Fibroblast of skin of abdomen (primary cell): ENCODE data around the gene SPRING1.

ENCODE experiments used
- DNase-seq: peaks from one replicate; pipeline ENCODE4 v3.0.0-alpha.2; 2013

Gene SPRING1

GRCh38 chr12:116739381-116739887, 1.6 kb upstream of the SPRING1 start:
- no peak for DNase-seq

GRCh38 chr12:116736962-116737773, 701 bp downstream of the SPRING1 start:
- DNase-seq = no peak

- no peak for DNase-seq
Measured at GRCh38 chr12:116735951-116736599, 1.8 kb downstream of the SPRING1 start.

DNA sequence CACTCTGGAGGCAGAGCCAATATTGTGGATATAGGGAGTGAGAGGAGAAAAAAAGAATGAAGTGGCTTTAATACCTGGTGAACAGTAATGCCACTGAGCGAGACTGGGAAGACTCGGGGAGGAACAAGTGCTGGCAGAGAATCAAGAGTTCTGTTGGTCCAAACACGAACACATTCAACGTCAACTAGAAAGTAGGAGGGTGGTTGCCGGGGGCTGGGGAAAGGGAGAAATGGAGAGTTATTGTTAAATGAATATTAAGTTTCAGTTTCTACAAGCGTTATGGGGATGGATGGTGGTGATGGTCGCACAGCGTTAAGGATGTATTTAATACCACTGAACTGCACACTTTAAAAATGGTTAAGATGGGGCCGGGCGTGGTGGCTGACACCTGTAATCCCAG, 2.8 kb downstream of the SPRING1 start:
- no peak for DNase-seq

GRCh38 chr12:116734156-116734768, 3.6 kb downstream of the SPRING1 start:
- DNase-seq = no peak

DNA sequence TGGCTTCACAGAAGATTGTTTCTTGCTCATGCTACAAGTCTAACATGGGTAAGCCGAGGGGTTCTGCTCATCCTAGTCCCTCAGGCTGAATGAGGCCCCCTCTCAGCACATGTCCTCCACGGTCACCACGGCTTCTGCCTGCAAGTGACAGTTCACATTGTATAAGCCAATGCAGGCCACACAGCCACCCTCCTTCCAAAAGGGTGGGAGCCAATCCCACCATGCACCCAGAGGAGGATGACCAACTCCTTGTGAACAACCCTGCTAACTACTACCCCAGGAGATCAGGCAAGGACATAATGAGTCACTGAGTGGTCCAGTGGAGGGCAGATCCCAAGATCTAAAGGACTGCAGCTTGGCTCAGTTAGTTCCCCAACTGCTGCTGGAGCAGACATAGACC, 6.1 kb downstream of the SPRING1 start:
- no peak for DNase-seq

- no peak for DNase-seq
Measured at GRCh38 chr12:116727891-116728290, 10.0 kb downstream of the SPRING1 start.

GRCh38 chr12:116727261-116727660, 10.6 kb downstream of the SPRING1 start:
- no peak for DNase-seq

DNA sequence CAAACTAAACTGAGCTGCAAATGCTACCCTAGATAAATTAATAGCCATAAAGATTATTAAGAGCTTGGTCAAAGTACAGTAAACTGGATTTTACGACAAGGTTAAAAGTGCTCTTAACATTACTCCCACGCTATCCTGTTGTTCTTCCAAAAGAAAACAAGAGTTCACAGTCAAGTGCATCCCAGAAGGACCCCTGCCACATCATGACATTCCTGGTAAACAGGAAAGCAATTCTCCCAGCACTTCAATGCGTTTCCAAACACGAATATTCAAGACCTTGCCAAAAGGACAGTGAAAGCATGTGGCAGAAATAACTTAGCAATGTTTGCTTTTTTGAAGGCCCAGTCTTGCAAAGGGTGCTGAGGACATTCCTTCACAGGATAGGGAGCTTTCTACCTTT, 11.2 kb downstream of the SPRING1 start:
- no peak for DNase-seq

DNA sequence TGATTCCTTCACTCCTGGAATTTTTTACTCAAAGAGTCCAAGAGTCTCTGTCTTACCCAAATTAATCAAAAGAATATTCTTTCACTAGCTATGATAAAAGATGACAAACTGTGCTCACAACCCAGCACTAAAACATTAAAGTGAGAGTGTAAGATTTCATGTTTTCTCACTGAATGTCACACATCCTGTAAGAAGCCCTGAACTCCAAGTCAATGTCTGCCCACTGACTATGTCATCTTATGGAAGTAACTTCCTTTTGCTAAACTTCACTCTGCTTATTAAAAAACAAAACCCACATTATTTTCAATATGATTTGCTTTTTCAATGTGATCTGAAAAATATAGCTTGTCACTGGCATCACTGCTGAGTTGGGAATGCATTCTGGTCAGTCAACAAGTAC, 15.6 kb downstream of the SPRING1 start:
- no peak for DNase-seq

DNA sequence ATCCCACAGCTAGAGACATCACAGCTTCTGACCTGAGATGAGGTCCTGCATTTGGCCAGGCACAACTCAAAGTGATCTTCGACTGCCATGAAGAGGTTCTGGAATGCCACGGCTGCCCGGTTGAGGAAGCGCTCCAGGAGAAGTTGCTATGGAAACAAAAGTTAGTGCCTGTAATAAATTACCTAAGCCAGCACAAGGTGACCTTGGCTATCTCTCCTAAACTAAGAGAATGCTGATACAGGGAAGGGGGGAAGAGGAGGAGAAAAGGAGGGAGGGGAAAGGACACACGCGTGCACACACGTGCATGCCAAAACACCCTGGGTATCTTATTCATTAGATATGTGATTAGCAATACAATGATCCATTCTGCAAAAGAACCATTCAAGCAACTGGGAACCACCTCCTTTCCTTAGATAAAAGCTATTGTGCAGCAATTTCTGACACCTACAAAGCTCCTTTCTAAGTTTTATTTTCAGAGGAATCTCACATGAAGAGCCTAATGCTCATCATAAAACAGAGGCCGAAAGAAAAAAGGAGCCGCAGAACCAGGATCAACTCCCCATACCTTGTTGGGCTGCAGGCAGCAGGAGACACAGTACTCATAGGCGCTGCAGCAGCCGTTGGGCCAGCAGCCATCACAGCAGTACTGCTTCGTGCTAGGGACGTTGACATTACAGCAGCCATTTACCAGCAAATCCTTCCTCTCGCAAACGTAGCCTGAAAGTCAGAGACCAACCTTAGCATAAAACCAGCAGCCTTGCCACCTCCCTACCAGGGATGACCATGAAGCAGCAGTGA, 17.9 kb downstream of the SPRING1 start:
- no peak for DNase-seq

GRCh38 chr12:116718655-116719454, 19.0 kb downstream of the SPRING1 start:
- DNase-seq = peak; percentile 39

DNA sequence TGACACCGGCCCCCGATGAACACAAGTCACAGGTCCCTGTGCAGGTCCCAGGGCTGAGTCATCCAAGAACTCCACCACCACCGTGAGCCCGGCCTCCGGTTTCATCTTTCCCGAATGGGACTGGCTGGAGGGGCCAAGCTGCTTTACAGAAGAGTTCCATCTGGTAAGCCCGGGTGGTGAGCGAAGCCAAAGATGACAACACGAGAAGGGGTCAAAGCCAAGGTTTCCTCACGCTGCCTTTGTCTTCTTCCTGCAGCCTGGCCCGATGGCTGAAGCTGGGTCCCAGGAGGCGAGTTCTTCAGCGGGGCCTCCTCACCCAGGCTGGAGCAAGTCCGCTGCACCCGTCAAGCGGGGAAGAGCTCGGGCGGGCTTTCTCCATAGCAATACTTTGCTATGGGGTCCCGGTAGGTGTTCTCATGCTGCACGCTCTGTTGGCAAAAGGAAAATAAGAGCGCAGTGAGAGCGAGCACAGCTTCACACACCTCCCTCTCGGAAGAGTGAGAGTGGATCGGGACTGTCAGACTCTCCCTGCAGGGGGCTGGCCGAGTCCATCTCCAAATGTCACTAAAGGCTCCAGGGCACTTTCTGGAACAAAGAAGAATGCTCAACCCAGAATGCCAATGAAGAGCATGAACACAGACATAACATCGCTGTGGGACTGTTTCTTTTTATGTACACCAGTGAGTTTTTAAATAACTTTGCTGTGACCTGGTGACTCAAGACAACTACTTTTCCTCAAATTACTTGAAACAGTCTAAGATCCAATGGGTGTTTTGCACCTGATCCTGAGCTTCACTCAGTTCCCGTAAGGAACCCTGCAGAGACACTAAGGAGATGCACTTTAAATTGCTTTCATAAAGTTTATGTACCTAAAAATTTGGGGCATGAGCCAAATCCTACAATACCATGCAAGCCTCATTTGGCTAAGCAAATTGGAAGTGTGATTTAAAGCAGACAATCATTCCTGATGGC, 20.1 kb downstream of the SPRING1 start:
- DNase-seq = no peak

GRCh38 chr12:116714175-116714574, 23.7 kb downstream of the SPRING1 start:
- DNase-seq = no peak

GRCh38 chr12:116713527-116713926, 24.3 kb downstream of the SPRING1 start:
- DNase-seq = no peak

GRCh38 chr12:116712458-116713303, 25.2 kb downstream of the SPRING1 start:
- no peak for DNase-seq

DNA sequence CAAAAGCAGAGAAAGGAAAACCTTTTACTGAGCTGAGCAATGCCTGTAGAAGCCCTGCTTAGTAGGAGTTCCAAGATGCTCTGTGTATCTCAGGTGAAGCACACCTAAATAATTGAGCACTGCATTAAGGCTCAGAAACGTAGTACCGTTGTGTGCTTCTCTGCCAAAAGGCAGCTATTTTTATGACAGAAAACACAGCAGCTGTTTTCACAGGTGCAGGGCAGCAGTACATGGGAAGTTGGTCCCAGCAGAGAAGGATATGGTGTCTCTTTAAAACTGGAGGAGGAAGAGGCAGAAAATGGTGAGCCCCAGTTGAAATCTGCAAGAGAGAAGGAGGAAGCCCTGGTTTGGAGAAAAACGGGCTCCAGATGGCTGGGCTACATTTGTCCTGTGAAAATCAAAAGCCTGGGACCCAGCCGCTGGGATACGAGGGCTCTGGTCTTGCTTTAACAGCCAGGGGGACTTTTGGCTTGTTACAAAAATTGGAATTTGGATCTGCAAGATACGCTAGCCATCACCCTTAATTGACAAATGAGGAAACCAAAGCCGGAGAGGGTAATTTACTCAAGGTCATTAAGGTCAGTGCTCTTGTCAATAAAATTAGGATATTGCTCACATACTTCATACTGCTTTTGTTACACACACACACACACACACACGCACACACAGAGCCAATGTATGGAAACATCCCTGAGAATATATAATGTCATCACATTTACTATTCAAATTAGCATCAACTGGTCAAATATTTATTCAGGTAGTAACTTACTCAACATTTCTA, 27.3 kb downstream of the SPRING1 start:
- DNase-seq = no peak

DNA sequence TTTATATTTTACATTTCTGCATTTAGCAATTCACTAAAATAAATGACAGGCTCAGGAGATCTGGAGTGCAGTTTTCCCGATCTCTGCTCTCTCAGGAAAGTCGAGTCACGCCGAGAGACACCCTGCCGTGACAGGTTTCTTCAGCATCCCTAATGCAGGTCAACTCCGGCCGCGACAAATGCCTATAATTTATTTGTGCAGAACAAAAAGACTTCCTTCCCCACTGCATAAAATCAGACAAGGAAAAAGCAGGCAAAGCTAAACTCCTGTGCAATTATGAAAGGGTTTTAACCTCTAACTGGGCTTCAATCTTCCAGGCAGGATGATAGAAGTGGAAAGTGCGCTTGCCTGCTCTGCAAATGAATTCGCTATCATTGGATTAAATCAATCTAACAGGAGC, 28.1 kb downstream of the SPRING1 start:
- DNase-seq = no peak
